NCI-H1092 treated with DMSO at 0.1 percent for 48 hours (cell line): ENCODE data around the gene NLRC5.
"Not testable (repeated sequence)": the region's sequence is repeated elsewhere in the genome, so short reads cannot be mapped to it uniquely, and the experiment has no call there.

Source experiments
- DNase-seq: peaks from one replicate; lab custom pipeline; 2025; lab: John Stamatoyannopoulos, UW

Gene NLRC5

DNA sequence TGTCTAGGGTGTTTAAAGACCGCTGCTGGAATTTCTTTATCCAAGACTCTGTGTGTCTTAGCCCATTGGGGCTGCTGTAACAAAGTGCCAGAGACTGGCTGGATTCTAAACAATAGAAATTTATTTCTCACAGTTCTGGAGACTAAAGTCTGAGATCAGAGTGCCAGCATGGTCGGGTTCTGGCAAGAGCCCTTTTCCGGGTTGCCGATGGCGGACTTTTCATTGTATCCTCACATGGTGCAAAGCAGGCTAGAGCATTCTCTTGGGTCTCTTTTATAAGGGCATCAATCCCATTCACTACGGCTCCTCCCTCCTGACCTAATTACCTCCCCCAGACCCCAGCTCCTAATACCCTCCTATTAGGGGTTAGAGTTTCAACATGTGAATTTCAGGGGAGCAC is 9.5 kb downstream of the NLRC5 start:
- no peak for DNase-seq

DNA sequence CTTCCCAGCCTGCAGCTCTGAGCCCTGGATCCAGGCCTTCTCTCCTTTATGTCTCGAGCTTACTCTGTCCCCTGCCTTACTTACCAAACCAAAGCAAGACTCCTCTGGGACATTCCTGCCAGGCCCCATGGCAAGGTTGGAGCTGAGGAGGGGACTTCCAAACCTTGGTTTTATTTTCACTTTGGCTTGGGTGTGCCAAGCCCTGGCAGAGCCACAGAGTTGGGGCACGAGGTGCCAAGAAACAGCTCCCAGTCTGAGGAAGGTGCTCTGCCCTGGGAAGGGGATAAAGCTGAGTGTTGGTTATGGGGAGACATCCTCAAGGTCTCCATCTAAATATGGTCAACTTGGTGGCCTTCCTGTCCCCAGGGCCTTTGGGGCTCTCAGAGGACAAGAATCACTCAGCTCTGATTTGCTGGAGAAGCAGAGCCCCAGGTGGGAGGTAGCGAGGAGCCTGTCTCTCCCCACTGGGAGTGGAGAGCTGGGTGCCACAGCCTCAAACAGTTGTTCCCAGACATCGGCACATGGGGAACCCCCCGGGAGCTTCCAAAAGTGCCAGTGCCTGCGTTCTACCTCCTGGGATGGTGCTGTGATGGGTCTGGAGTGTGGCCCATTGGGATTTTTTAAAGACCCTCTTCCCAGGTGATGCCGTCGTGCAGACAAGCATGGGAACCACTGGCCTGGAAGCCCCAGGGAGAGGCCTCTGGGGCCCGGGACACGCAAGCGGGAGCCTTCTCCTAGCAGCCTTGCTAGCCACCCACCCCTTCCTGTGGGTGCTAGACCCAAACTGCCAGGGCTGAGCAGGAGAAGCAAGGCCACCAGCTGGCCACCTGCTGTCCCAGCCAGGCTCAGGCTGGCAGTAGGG is 10.3 kb downstream of the NLRC5 start:
- no peak for DNase-seq

DNA sequence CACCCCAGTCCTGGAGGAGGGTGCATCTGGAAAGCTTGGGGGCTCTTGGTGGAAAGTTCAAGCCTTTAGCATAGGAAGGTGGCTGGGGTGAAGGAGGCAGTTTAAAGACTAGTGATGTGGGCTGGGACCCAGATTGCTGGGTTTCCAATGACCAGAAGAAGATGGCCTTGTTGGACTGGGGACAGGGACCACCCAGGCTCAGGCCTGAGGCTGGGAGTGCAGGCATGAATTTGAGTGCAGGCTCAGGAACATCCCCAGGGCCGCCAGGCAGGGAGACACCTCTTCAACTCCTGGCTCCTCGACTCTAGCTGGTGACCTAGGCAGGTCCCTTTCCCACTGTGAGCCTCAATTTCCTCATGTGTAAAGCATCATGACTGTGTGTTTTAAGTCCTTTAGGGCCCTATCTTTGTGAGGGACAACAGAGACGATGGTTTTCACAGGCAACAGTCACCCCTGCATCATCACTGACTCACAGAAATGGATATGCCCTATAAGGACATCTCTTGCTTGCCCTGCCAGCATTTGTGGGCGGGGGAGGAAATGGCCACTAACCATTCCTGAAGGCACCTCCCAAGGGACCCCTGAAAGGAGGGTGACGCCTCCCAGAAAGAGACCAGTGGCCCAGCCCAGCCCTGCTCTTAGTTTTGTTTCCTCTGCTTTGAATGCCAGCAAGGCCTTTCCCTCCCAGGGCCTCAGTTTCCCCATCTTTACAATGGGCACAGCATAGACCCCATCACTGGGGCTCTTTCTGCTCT is 11.1 kb downstream of the NLRC5 start:
- DNase-seq, result no peak

DNA sequence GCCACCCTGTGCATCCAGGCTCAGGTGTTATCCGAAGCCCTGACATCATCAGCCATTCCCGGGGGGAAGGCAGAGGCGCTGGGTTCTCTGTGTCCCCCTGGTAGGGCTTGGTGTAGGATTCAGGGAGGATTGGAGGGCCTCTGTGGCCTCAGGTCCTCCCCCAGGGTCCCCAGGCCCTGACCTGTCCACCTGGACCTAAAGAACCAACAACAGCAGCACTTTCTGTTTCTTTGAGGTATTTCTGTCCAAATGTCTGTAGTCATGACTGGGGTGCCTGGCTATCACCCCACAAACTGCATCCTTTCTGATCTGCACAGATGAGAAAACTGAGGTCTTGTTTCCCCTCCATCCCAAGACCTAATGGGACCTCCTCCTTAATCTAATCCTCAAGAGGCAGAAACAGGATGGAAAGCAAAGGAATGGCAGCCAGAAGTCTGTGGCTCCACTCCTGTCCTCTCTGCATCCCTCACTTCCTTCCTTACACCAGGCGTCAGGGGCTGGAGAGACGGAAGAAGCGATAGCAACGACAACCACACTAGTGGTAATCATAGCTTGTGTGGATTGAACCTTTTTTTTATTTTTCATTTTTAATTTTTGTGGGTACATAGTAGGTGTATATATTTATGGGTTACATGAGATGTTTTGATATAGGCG is 11.8 kb downstream of the NLRC5 start:
- DNase-seq, result no peak

- DNase-seq, result no peak
Observed at GRCh38 chr16:57003439-57004386, 14.4 kb downstream of the NLRC5 start.

GRCh38 chr16:57004387-57005250 is 15.3 kb downstream of the NLRC5 start:
- DNase-seq, result no peak

DNA sequence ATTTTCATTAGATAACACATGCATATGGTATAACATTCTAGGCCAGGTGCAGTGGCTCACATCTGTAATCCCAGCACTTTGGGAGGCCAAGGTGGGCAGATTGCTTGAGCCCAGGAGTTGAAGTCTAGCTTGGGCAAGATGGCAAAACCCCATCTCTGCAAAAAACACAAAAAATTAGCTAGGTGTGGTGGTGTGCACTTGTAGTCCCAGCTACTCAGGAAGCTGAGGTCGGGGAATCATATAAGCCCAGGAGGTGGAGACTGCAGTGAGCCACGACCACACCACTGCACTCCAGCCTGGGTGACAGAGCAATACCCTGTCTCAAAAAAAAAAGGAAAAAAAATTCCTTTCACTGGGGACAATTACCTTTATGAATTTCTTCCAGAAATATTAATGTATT is 16.2 kb downstream of the NLRC5 start:
- DNase-seq, result not testable (repeated sequence)

DNA sequence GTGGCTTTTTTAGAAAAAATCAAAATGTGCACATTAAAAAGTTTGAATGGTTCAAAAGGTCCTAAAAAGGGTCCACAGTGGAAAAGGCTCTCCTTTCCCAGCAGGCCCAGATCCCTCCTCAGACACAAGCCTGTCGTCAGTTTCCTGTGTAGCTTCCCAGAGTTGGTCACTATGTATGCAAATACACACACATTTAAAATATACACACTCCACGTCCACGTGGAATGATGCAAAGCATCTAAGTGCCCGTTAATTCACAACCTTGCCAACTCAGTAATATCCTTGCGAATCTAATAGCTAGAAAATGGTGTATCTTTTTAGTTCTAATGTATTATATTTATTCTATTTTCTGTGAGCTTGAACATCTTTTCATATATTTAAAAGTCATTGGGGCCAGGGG is 17.7 kb downstream of the NLRC5 start:
- DNase-seq, result no peak

DNA sequence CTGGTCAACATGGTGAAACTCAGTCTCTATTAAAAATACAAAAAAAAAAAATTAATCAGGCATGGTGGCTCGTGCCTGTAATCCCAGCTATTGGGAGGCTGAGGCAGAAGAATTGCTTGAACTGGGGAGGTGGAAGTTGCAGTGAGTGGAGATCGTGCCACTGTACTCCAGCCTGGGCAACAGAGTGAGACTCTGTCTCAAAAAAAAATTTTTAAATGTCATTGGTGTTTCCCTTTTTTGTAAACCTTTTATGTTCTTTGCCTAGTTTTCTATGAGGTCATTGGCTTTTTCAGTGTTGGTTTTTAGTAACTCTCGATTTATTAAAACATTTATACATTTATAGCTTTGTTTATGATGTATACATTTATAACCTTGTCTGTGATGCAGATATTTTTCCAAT is 18.2 kb downstream of the NLRC5 start:
- DNase-seq, result no peak

DNA sequence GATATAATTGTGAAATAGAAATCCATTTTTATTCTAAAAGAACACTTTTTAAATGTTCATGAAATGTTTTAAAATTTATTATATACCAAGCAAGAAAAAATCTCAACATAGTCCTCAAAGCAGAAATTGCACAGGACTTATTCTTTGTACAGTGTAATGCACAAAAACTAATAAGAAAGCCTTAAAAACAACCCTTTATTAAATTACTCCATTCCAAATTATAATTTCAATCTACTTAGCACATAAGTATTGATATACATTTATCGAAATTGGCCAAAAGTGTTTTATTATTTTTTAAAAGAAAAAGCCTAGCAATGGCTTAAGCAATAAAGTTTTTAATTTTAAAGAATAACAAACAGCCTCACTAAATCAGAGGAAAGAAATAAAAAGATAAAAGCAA is 19.1 kb downstream of the NLRC5 start:
- DNase-seq, result no peak

DNA sequence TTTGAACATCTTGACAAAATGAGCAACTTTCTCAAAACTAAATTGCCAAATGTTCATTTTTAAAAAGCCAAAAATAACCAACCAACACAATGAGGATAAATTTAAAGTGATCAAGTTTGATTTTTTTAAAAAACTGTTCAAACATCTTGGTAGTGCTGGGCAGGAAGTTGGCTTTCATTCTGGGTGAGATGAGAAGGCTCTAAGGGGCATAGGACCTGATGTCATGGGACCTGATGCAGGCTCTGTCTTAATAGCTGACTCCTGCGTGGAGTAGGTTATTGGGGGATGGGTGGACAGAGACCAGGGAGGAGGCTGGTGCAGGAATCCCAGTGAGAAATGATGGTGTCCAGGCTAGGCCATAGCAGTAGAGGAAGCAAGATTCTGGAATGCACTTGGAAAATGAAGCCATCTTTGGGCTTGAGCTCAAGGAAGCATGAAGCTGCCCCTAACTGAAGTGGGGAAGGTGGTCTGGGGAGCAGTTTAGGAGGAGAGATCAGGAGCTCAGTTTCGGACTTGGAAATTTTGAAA is 20.4 kb downstream of the NLRC5 start:
- DNase-seq, result no peak

GRCh38 chr16:57012353-57012752 is 23.0 kb downstream of the NLRC5 start:
- no peak for DNase-seq

DNA sequence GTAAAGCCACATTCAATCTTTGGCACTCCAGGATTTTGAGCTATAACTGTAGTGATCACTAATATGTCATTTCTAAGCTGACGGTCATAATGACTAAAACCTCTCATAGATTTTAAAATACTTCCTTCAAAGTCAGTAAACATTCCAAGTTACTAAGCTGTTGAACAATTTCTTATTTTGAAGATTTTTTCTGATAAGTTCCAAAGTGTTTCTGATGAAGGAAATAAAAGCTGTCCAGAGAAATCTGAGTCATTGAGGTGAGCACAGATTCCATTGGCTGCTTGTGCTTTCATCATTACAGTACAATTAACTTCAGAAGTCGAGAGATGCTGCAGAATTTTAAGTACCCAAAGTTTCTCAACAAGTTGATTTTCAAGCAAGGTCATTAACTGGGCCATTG is 23.9 kb downstream of the NLRC5 start:
- no peak for DNase-seq

DNA sequence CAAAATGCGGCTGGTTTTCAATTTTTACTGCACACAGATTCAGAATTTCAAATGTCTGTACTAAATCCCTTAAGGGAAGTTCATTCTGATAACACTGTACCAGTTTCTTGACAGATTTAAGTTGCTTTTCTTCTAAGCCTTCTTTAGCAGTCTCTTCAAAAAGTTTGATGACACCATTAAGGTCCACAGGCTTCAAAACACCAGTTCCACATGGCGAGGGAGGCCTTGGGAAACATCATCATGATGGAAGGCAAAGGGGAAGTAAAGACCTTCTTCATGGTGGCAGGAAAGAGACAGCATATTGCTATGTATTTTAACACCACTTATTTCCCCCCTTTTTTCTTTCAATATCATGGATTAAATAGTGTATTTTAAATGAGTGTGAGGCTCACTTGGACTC is 24.5 kb downstream of the NLRC5 start:
- no peak for DNase-seq

GRCh38 chr16:57016301-57016700 is 26.9 kb downstream of the NLRC5 start:
- no peak for DNase-seq

DNA sequence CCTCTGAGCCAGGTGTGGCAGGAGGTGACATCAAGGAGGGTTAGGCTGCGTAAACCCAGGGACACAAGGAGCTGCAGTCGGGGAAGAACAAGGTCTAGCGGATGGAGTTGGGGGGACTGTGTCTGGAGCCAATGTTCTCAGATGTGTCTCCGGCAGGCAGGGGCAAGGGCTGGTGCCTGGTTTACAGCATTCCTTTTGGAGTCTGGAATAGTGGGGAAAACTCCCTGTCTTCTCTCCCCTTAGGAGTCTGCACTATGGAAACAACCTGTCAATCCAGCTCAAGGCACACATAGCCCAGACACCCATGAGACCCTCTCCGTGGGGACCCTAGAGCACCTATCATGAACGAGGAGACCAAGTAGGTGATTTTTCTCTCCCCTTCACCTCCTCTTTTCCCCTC is 27.5 kb downstream of the NLRC5 start:
- DNase-seq, result no peak

DNA sequence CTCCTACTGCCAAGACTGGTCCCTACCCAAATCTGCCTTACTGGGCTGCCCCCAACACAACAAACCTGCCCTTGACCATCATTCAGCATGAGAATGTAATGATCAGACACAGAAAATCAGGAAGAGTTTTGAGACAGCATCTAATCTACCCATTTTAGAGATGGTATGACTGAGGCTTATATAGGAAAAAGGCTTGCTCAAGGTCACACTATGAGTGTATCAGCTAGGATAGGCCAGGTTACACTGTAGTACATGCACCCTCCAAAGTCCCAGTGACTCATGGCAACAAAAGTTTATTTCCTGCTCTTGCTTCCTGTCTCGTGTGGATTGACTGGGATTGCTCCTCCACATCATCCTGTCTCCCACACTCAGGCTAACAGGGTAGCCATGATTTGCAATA is 27.9 kb downstream of the NLRC5 start:
- DNase-seq, result no peak

GRCh38 chr16:57019746-57020145 is 30.4 kb downstream of the NLRC5 start:
- no peak for DNase-seq

- no peak for DNase-seq
Observed at GRCh38 chr16:57020651-57021050, 31.3 kb downstream of the NLRC5 start.

DNA sequence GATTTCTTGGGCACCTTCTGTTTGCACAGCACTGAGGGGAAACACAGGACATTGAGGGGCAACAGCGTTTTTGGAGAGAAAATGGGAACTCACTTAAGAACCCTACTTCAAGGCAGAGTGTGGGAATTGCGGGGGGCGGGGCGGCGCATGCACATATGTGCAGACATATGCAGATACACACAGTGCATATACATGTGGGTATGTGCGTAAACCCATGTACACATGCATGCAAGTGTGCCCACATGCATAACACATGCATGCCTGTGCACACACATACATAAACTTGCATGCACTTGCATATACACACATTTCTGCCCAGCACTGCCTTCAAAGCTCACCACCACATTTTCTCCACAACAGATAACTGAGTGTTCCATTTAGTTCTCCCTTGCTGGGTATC is 32.4 kb downstream of the NLRC5 start:
- no peak for DNase-seq

DNA sequence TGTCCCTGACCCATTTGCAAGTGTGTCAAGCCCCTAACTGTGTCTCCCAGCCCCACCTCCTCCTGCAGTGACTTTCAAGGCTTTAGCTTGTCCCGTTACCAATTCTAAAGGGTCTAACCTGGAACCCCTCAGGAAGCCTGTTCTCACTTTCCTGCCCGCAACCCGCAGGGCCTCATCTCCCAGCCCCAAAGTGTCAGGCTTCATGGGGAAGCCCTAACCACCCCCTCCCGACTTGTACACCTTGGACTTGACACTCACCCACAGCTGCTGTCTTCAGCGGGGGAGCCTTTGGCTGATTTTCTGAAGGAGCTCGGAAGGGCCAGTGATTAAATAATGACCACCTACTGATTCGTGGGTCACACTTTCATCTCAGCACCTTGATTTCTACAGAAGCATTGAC is 33.1 kb downstream of the NLRC5 start:
- DNase-seq, result no peak
